Measurements from ENCODE around the gene ZC3H13. TPM values are rescaled to one million over a fixed set of nuclear protein-coding genes. Genes with fewer than 3 reads are reported as not detected.

The ZC3H13 gene
- total RNA-seq, 1 donor from 2014 or later, result 62.3 TPM

- Mint-ChIP-seq H3K27ac (no peak overlapping the region), H3K4me1 (ENCODE audit: unreplicated experiment) (no peaks in the 10 kb centered on the region), H3K27me3 (peaks cover 44% of the 10 kb centered on the region), H3K4me3 (no peak overlapping the region), H3K9me3 (no peaks in the 10 kb centered on the region), H3K36me3 (no peaks in the 10 kb centered on the region)
- no peak for DNase-seq (ENCODE audit: extremely low spot score, unreplicated experiment)
- TF ChIP-seq CTCF (conservative IDR thresholded peaks at IDR 0.05), result no peak
These were observed 120.4 kb downstream of the ZC3H13 start for GRCh38 chr13:45932172-45932571.

- DNase-seq (ENCODE audit: extremely low spot score, unreplicated experiment), result no peak
- H3K27ac Mint-ChIP-seq, result no peak overlapping the region
- TF ChIP-seq CTCF (conservative IDR thresholded peaks at IDR 0.05), result no peak
These were observed 121.3 kb downstream of the ZC3H13 start for GRCh38 chr13:45931211-45931610.

GRCh38 chr13:45930177-45930576 is 122.4 kb downstream of the ZC3H13 start:
- H3K27me3 Mint-ChIP-seq, result peaks cover 33% of the 10 kb centered on the region
- no peak overlapping the region for H3K4me3 Mint-ChIP-seq
- no peak for TF ChIP-seq CTCF (conservative IDR thresholded peaks at IDR 0.05)
- H3K9me3 Mint-ChIP-seq, result no peaks in the 10 kb centered on the region
- H3K27ac Mint-ChIP-seq, result no peak overlapping the region
- no peak for DNase-seq (ENCODE audit: extremely low spot score, unreplicated experiment)
- H3K4me1 Mint-ChIP-seq (ENCODE audit: unreplicated experiment), result no peaks in the 10 kb centered on the region
- H3K36me3 Mint-ChIP-seq, result no peaks in the 10 kb centered on the region

More at GRCh38 chr13:45931211-45931610, 121.3 kb downstream of the ZC3H13 start:
- H3K9me3 Mint-ChIP-seq, result no peaks in the 10 kb centered on the region
- no peaks in the 10 kb centered on the region for H3K4me1 Mint-ChIP-seq (ENCODE audit: unreplicated experiment)
- peaks cover 37% of the 10 kb centered on the region for H3K27me3 Mint-ChIP-seq
- H3K36me3 Mint-ChIP-seq, result no peaks in the 10 kb centered on the region
- H3K4me3 Mint-ChIP-seq, result no peak overlapping the region

- no peak for TF ChIP-seq CTCF (conservative IDR thresholded peaks at IDR 0.05)
- Mint-ChIP-seq H3K36me3 (no peaks in the 10 kb centered on the region), H3K9me3 (no peaks in the 10 kb centered on the region), H3K4me3 (no peak overlapping the region), H3K4me1 (ENCODE audit: unreplicated experiment) (no peaks in the 10 kb centered on the region), H3K27me3 (peaks cover 23% of the 10 kb centered on the region), H3K27ac (no peak overlapping the region)
- DNase-seq (ENCODE audit: extremely low spot score, unreplicated experiment), result no peak
These were observed 123.7 kb downstream of the ZC3H13 start for GRCh38 chr13:45928843-45929242.

GRCh38 chr13:45928176-45928575 is 124.4 kb downstream of the ZC3H13 start:
- H3K27me3 Mint-ChIP-seq, result peaks cover 17% of the 10 kb centered on the region
- H3K27ac Mint-ChIP-seq, result no peak overlapping the region
- DNase-seq (ENCODE audit: extremely low spot score, unreplicated experiment), result no peak
- no peak for TF ChIP-seq CTCF (conservative IDR thresholded peaks at IDR 0.05)
- no peaks in the 10 kb centered on the region for H3K9me3 Mint-ChIP-seq
- no peak overlapping the region for H3K4me3 Mint-ChIP-seq
- no peaks in the 10 kb centered on the region for H3K36me3 Mint-ChIP-seq
- no peaks in the 10 kb centered on the region for H3K4me1 Mint-ChIP-seq (ENCODE audit: unreplicated experiment)

- Mint-ChIP-seq H3K4me3 (no peak overlapping the region), H3K27me3 (peaks cover 5% of the 10 kb centered on the region), H3K27ac (no peak overlapping the region), H3K9me3 (no peaks in the 10 kb centered on the region), H3K4me1 (ENCODE audit: unreplicated experiment) (no peaks in the 10 kb centered on the region), H3K36me3 (no peaks in the 10 kb centered on the region)
- no peak for DNase-seq (ENCODE audit: extremely low spot score, unreplicated experiment)
- TF ChIP-seq CTCF (conservative IDR thresholded peaks at IDR 0.05), result no peak
These were observed 125.8 kb downstream of the ZC3H13 start for GRCh38 chr13:45926741-45927140.

Measured in type B pancreatic cell (in vitro differentiated cells).